Pancreas (tissue), 10 donors: ENCODE data around the gene NTSR1. TPM values are rescaled to one million over a fixed set of nuclear protein-coding genes. Genes with fewer than 3 reads are reported as not detected.

Experiments used
- ATAC-seq, 4 donors: fragments of 200-7000 bp; cut with Tn5 transposase; one replicate each; pipeline versions ENCODE4 v1.8.0 to v1.9.1; 2020; ENCODE audit warnings: mild to moderate bottlenecking in 4 of 4, moderate library complexity in 4 of 4
- DNase-seq, 6 donors: peaks; one replicate each; pipeline ENCODE4 v3.0.0-alpha.2; 2020
- FAIRE-seq: peaks from 2 replicates; lab custom pipeline; 2012; peaks lifted over from hg19 to GRCh38; lab: Jason Lieb, UNC
- H3K27ac ChIP-seq, 4 donors: fragments of 200-600 bp; sonication (generic); 1 replicate in 3 of 4; 2 replicates in 1 of 4; pipeline versions ENCODE4 v1.5.0 to v1.8.0; 2020
- H3K27me3 ChIP-seq, 4 donors: fragments of 200-600 bp; one replicate each; pipeline ENCODE4 v1.8.0; 2021
- H3K36me3 ChIP-seq, 3 donors: fragments of 200-600 bp; sonication (generic) in 1 of 3; one replicate each; pipeline versions ENCODE4 v1.5.0 to v1.8.0; 2020 to 2021
- H3K4me1 ChIP-seq, 3 donors: fragments of 200-600 bp; one replicate each; pipeline ENCODE4 v1.8.0; 2021
- H3K4me3 ChIP-seq, 4 donors: fragments of 200-600 bp; sonication (generic) in 2 of 4; one replicate each; pipeline versions ENCODE4 v1.5.0 to v1.8.0; 2020 to 2021
- H3K9me3 ChIP-seq, 4 donors: fragments of 200-600 bp; one replicate each; pipeline ENCODE4 v1.8.0; 2021
- CTCF ChIP-seq, 4 donors: fragments of 200-600 bp; sonication (generic) in 3 of 4; IDR thresholded peaks; one replicate each; pipeline versions ENCODE4 v1.5.0 to v1.8.0; 2021; ENCODE audit warnings: antibody characterized with exemption in 4 of 4
- WGBS, 2 donors: extraction: QIAGEN DNeasy Blood & Tissue Kit; methylation state at CpG; one replicate each; pipeline ENCODE4 v1.1.7; 2013; 5-methylcytosine and 5-hydroxymethylcytosine counted together
- intact Hi-C, 3 donors: fragments of 100-400 bp; cut with DNase I; formaldehyde crosslinking; loops; one replicate each; pipeline versions ENCODE4 v1.11.1 to v1.14.2; 2022
- polyA plus RNA-seq, 2 donors: library from polyadenylated mRNA; stranded (reverse); fragments of 200-250 nt; gene quantifications; one replicate each; pipeline ENCODE4 v1.2.3, GENCODE V29; 2013
- total RNA-seq, 6 donors: library from RNA; stranded (reverse); fragmentation: NEBNext Ultra II Directional in 4 of 6; extraction: Animal tissue kit (Norgen Biotek cat#: 25700) in 4 of 6; gene quantifications; one replicate each; pipeline versions ENCODE4 v1.2.1 to v1.2.4, GENCODE V29; 2021 to 2023
- donor health status: healthy with polysubstance abuse.
- donor health status: DM: no; HTN: no; CAD: no; lungs with moderate emphysema.
- donor health status: DM: no; HTN: no; CAD: no.
- donor health status: control.
- donor health status: control.
- donor health status: Bipolar disorder and iron deficiency.
- donor health status: DM: yes; HTN: yes; CAD: no.
- donor health status: DM: no; HTN: no; CAD: no.
- donor health status: DM: no; HTN: no; CAD: no.
- donor health status: DM: yes; HTN: yes; CAD: no.

The NTSR1 gene
- total and polyA plus RNA-seq, 8 donors, result 0.02 to 0.15 (median 0.09) TPM; not detected in 2

GRCh38 chr20:62665153-62665754 lies 43.4 kb upstream of the NTSR1 start:
- intact Hi-C loops, result no loop called here
- FAIRE-seq, result no peak
- Histone ChIP-seq H3K4me1 (no peaks in the 10 kb centered on the region), H3K9me3 (no peaks in the 10 kb centered on the region), H3K27ac (no peak overlapping the region), H3K36me3 (no peaks in the 10 kb centered on the region), H3K27me3 (no peaks in the 10 kb centered on the region), H3K4me3 (no peak overlapping the region)
- no peak for DNase-seq
- 70 to 83% methylated on average over 10 to 12 of the region's 12 CpGs for WGBS, 2 donors
- no peak for ATAC-seq
- no peak for TF ChIP-seq CTCF (IDR thresholded peaks at IDR 0.05)

GRCh38 chr20:62665826-62666735 lies 42.6 kb upstream of the NTSR1 start:
- no peak for TF ChIP-seq CTCF (IDR thresholded peaks at IDR 0.05)
- Histone ChIP-seq H3K9me3 (no peaks in the 10 kb centered on the region), H3K36me3 (no peaks in the 10 kb centered on the region), H3K4me3 (no peak overlapping the region), H3K27ac (peak overlapping the region in 3 of 4 donors; percentile 45 to 75 (median 60)), H3K4me1 (no peaks in the 10 kb centered on the region), H3K27me3 (no peaks in the 10 kb centered on the region)
- FAIRE-seq, result no peak
- ATAC-seq, result peak; percentile 19 to 47 (median 30)
- WGBS, 2 donors, result 42 to 47% methylated on average over 27 to 29 of the region's 33 CpGs
- intact Hi-C loops, result no loop called here
- no peak for DNase-seq

- ATAC-seq, result peak; percentile 55 to 76 (median 72)
- TF ChIP-seq CTCF (IDR thresholded peaks at IDR 0.05), result no peak
- H3K9me3 ChIP-seq, result no peaks in the 10 kb centered on the region
- peak in 3 of 6 donors; percentile 51 to 69 (median 60) for DNase-seq
- intact Hi-C loops, result no loop called here
- H3K4me3 ChIP-seq, result no peak overlapping the region
- no peaks in the 10 kb centered on the region for H3K27me3 ChIP-seq
- no peak for FAIRE-seq
- H3K36me3 ChIP-seq, result no peaks in the 10 kb centered on the region
- no peaks in the 10 kb centered on the region for H3K4me1 ChIP-seq
- H3K27ac ChIP-seq, result peak overlapping the region in 3 of 4 donors; percentile 45 to 75 (median 60)
- 33 to 35% methylated on average over 27 of the region's 27 CpGs for WGBS, 2 donors
These were observed 41.7 kb upstream of the NTSR1 start for GRCh38 chr20:62666736-62667529.

- Histone ChIP-seq H3K9me3 (no peaks in the 10 kb centered on the region), H3K36me3 (no peaks in the 10 kb centered on the region), H3K27me3 (no peaks in the 10 kb centered on the region), H3K4me3 (no peak overlapping the region), H3K27ac (peak overlapping the region in 3 of 4 donors; percentile 45 to 75 (median 60)), H3K4me1 (no peaks in the 10 kb centered on the region)
- FAIRE-seq (no peak), ATAC-seq (no peak), DNase-seq (no peak)
- intact Hi-C loops, result no loop called here
- WGBS, 2 donors, result 55 to 67% methylated on average over 30 of the region's 30 CpGs
- TF ChIP-seq CTCF (IDR thresholded peaks at IDR 0.05), result no peak
These were observed 40.9 kb upstream of the NTSR1 start for GRCh38 chr20:62667530-62668440.
